HCT116 (cell line): ENCODE results near the gene SNX1. TPM values are rescaled to one million over a fixed set of nuclear protein-coding genes. Genes with fewer than 3 reads are reported as not detected.

Experiments
- ATAC-seq: fragments of 200-7000 bp; cut with Tn5 transposase; 2 replicates; pipeline ENCODE4 v1.9.1; 2020; ENCODE audit warnings: mild to moderate bottlenecking, moderate library complexity
- BruUV-seq: library from RNA; stranded (reverse); fragments of 400-500 nt; replicated peaks from 2 replicates; lab custom pipeline; 2021; lab: Mats Ljungman, UMichigan
- CTCF ChIA-PET: fragments of 300-600 bp; sonication (Branson Sonifier 250); formaldehyde crosslinking; loops from one replicate; lab custom pipeline; 2021; ENCODE audit warnings: antibody characterized with exemption; lab: Charles Lee
- POLR2A ChIA-PET: fragments of 300-600, 350-600 bp; sonication (Branson Sonifier 250); formaldehyde crosslinking; loops from one replicate; lab custom pipeline; 2021; ENCODE audit warnings: antibody characterized with exemption; lab: Charles Lee
- RAD21 ChIA-PET, 2 experiments: fragments of 300-600 bp; sonication (Branson Sonifier 250); formaldehyde crosslinking; loops; one replicate each; lab custom pipeline; 2023; ENCODE audit warnings: low total read pairs in 2 of 2; ENCODE audit not compliant: uncharacterized antibody in 2 of 2, unreplicated experiment in 2 of 2, low non-redundant PET in 1 of 2; lab: Charles Lee
- DNase-seq: peaks from one replicate; pipeline ENCODE4 v3.0.0-alpha.2; 2010; ENCODE audit warnings: low read depth, low spot score
- H2AFZ ChIP-seq: fragments of 200-600 bp; shearing (Covaris generic), sonication (generic); 2 replicates; pipeline ENCODE4 v1.6.1; 2017; ENCODE audit warnings: low read depth, mixed run types, mixed read lengths, antibody characterized with exemption, low read length; ENCODE audit not compliant: poor library complexity, severe bottlenecking
- H3K27ac ChIP-seq: 2 replicates; pipeline ENCODE4 v1.5.1; 2012; ENCODE audit warnings: low read depth, low read length
- H3K27me3 ChIP-seq: fragments of 200-600 bp; sonication (generic); 2 replicates; pipeline ENCODE4 v1.6.1; 2016; ENCODE audit warnings: mixed run types, low read length, mixed read lengths; ENCODE audit not compliant: insufficient read depth
- H3K36me3 ChIP-seq, 2 experiments: fragments of 200-500 bp in 1 of 2; fragments of 200-600 bp in 1 of 2; sonication (Bioruptor generic) in 1 of 2; sonication (generic) in 1 of 2; 2 replicates each; pipeline versions ENCODE4 v1.5.1 to v1.6.1; 2014 to 2016; ENCODE audit warnings: low read length in 2 of 2, inconsistent platforms in 1 of 2, mixed read lengths in 1 of 2, mixed run types in 1 of 2; ENCODE audit not compliant: insufficient read depth in 2 of 2, control insufficient read depth in 1 of 2
- H3K4me1 ChIP-seq, 2 experiments: fragments of 200-600 bp in 1 of 2; sonication (generic) in 1 of 2; 2 replicates each; pipeline versions ENCODE4 v1.5.1 to v1.6.1; 2012 to 2017; ENCODE audit warnings: low read length in 2 of 2, inconsistent platforms in 1 of 2, mild to moderate bottlenecking in 1 of 2, mixed read lengths in 1 of 2, mixed run types in 1 of 2, moderate library complexity in 1 of 2; ENCODE audit not compliant: insufficient read depth in 2 of 2, control insufficient read depth in 1 of 2
- H3K4me2 ChIP-seq: fragments of 200-600 bp; sonication (generic); 2 replicates; pipeline ENCODE4 v1.6.1; 2017; ENCODE audit warnings: mixed run types, low read length, mixed read lengths
- H3K4me3 ChIP-seq, 2 experiments: fragments of 200-600 bp in 1 of 2; sonication (generic) in 1 of 2; replicated peaks in 1 of 2; 2 replicates each; pipeline ENCODE4 v1.5.1; 2011 to 2016; ENCODE audit warnings: low read length in 2 of 2, control low read depth in 1 of 2, low read depth in 1 of 2, mild to moderate bottlenecking in 1 of 2, mixed read lengths in 1 of 2, mixed run types in 1 of 2
- H3K79me2 ChIP-seq: fragments of 200-600 bp; sonication (generic); 2 replicates; pipeline ENCODE4 v1.6.1; 2017; ENCODE audit warnings: mild to moderate bottlenecking, mixed run types, low read length, moderate library complexity, mixed read lengths; ENCODE audit not compliant: insufficient read depth
- H3K9ac ChIP-seq: fragments of 200-600 bp; sonication (generic); 2 replicates; pipeline ENCODE4 v1.6.1; 2016; ENCODE audit warnings: low read length, mixed read lengths
- H3K9me2 ChIP-seq: fragments of 200-600 bp; sonication (generic), shearing (Covaris generic); 2 replicates; pipeline ENCODE4 v1.6.1; 2017; ENCODE audit warnings: mixed run types, mild to moderate bottlenecking, moderate library complexity; ENCODE audit not compliant: insufficient read depth
- H3K9me3 ChIP-seq, 2 experiments: fragments of 200-500 bp in 1 of 2; fragments of 200-600 bp in 1 of 2; sonication (Bioruptor generic) in 1 of 2; sonication (generic) in 1 of 2; 2 replicates each; pipeline ENCODE4 v1.6.1; 2014 to 2017; ENCODE audit warnings: low read length in 2 of 2, mixed read lengths in 2 of 2, inconsistent platforms in 1 of 2, low read depth in 1 of 2, mild to moderate bottlenecking in 1 of 2, mixed run types in 1 of 2, moderate library complexity in 1 of 2; ENCODE audit not compliant: control insufficient read depth in 1 of 2, insufficient read depth in 1 of 2
- H4K20me1 ChIP-seq: fragments of 200-600 bp; sonication (generic), shearing (Covaris generic); 2 replicates; pipeline ENCODE4 v1.6.1; 2017; ENCODE audit warnings: mixed run types, mild to moderate bottlenecking, moderate library complexity; ENCODE audit not compliant: insufficient read depth
- CEBPB ChIP-seq: IDR thresholded peaks from 2 replicates; pipeline ENCODE4 v1.6.1; 2012; ENCODE audit warnings: low read depth
- ELF1 ChIP-seq: IDR thresholded peaks from 2 replicates; pipeline ENCODE4 v1.6.1; 2012; ENCODE audit warnings: low read depth, borderline replicate concordance
- EZH2 ChIP-seq: fragments of 200-600 bp; sonication (generic); IDR thresholded peaks from 2 replicates; pipeline ENCODE4 v1.6.1; 2017; ENCODE audit warnings: antibody characterized with exemption, mixed run types
- EZH2phosphoT487 ChIP-seq: fragments of 200-600 bp; IDR thresholded peaks from 2 replicates; pipeline ENCODE4 v1.6.1; 2018; ENCODE audit warnings: antibody characterized with exemption, borderline replicate concordance
- FOSL1 ChIP-seq: IDR thresholded peaks from 2 replicates; pipeline ENCODE4 v1.6.1; 2012; ENCODE audit warnings: low read depth
- JUND ChIP-seq: IDR thresholded peaks from 2 replicates; pipeline ENCODE4 v1.6.1; 2012
- POLR2A ChIP-seq: IDR thresholded peaks from 2 replicates; pipeline ENCODE4 v1.7.0; 2011; ENCODE audit warnings: borderline replicate concordance; ENCODE audit not compliant: insufficient read depth, insufficient read length; ENCODE audit errors: extremely low read depth
- POLR2AphosphoS5 ChIP-seq: IDR thresholded peaks from 2 replicates; pipeline ENCODE4 v1.6.1; 2011; ENCODE audit warnings: mild to moderate bottlenecking, low read depth, low read length, moderate library complexity
- SP1 ChIP-seq: IDR thresholded peaks from 2 replicates; pipeline ENCODE4 v1.6.1; 2012; ENCODE audit warnings: low read depth
- TCF7L2 ChIP-seq: IDR thresholded peaks from 2 replicates; pipeline ENCODE4 v1.7.0; 2011; ENCODE audit warnings: borderline replicate concordance, inconsistent platforms; ENCODE audit not compliant: insufficient read depth, insufficient read length; ENCODE audit errors: extremely low read depth
- ZFX ChIP-seq: fragments of 450-650 bp; IDR thresholded peaks from 2 replicates; pipeline ENCODE4 v1.6.1; 2017
- ZNF274 ChIP-seq: fragments of 200-500 bp; sonication (Bioruptor generic); IDR thresholded peaks from 2 replicates; pipeline ENCODE4 v1.6.1; 2014; ENCODE audit warnings: mild to moderate bottlenecking, low read depth, low read length, inconsistent platforms
- intact Hi-C: fragments of 100-400 bp; cut with micrococcal nuclease; formaldehyde crosslinking; loops from 2 replicates; pipeline ENCODE4 v1.10.0; 2022
- total RNA-seq: library from RNA; stranded (reverse); gene quantifications from one replicate; pipeline ENCODE4 v1.2.1, GENCODE V29; 2021; ENCODE audit not compliant: unreplicated experiment
- TF ChIP-seq, protein P1 (sequence below), 3 experiments: fragments of 200-600 bp in 1 of 3; sonication (generic) in 1 of 3; IDR thresholded peaks in 2 of 3; conservative IDR thresholded peaks in 1 of 3; 2 replicates each; pipeline ENCODE4 v1.5.1; 2012 to 2017; ENCODE audit warnings: low read depth in 2 of 3, low read length in 2 of 3, antibody characterized with exemption in 1 of 3, borderline replicate concordance in 1 of 3, control low read depth in 1 of 3, mild to moderate bottlenecking in 1 of 3, mixed read lengths in 1 of 3, mixed run types in 1 of 3, moderate library complexity in 1 of 3; ENCODE audit not compliant: insufficient read depth in 1 of 3
- TF ChIP-seq, protein P2 (sequence below): IDR thresholded peaks from 2 replicates; pipeline ENCODE4 v1.6.1; 2012
- TF ChIP-seq, protein P3 (sequence below): IDR thresholded peaks from 2 replicates; pipeline ENCODE4 v1.6.1; 2012
- TF ChIP-seq, protein P4 (sequence below): IDR thresholded peaks from 2 replicates; pipeline ENCODE4 v1.6.1; 2011; ENCODE audit warnings: mild to moderate bottlenecking, low read length, moderate library complexity; ENCODE audit not compliant: insufficient replicate concordance; ENCODE audit errors: extremely low read depth

The SNX1 gene
- total RNA-seq, 1 experiment from 2014 or later: 91.9 TPM

DNA sequence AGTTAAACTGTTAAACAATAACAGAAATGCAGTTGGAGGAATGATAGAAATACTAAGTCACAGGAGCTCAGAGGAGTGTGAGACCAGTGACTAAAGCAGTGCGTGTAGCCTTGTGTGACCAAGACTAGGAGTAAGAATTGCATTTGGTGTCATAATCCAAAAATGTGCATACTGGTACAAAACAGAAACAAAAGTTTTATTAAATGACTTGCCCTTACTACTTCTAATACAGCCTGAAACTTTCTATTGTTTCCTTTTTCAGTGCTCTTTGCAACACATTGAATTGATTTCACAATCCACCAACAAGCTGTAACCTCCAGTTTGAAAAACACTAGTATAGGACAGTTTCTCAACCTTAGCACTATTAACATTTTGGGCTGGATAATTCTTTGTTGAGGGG, 17.1 kb downstream of the SNX1 start (continued):
- TF ChIP-seq, protein P1, sequence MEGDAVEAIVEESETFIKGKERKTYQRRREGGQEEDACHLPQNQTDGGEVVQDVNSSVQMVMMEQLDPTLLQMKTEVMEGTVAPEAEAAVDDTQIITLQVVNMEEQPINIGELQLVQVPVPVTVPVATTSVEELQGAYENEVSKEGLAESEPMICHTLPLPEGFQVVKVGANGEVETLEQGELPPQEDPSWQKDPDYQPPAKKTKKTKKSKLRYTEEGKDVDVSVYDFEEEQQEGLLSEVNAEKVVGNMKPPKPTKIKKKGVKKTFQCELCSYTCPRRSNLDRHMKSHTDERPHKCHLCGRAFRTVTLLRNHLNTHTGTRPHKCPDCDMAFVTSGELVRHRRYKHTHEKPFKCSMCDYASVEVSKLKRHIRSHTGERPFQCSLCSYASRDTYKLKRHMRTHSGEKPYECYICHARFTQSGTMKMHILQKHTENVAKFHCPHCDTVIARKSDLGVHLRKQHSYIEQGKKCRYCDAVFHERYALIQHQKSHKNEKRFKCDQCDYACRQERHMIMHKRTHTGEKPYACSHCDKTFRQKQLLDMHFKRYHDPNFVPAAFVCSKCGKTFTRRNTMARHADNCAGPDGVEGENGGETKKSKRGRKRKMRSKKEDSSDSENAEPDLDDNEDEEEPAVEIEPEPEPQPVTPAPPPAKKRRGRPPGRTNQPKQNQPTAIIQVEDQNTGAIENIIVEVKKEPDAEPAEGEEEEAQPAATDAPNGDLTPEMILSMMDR (IDR thresholded peaks at IDR 0.05 in 2 of 3, conservative IDR thresholded peaks at IDR 0.05 in 1 of 3; ENCODE audit: borderline replicate concordance in 1 of 3, insufficient read depth in 1 of 3, low read depth in 2 of 3, low read length in 2 of 3): no peak
- TF ChIP-seq EZH2 (no peak), ZFX (no peak)

DNA sequence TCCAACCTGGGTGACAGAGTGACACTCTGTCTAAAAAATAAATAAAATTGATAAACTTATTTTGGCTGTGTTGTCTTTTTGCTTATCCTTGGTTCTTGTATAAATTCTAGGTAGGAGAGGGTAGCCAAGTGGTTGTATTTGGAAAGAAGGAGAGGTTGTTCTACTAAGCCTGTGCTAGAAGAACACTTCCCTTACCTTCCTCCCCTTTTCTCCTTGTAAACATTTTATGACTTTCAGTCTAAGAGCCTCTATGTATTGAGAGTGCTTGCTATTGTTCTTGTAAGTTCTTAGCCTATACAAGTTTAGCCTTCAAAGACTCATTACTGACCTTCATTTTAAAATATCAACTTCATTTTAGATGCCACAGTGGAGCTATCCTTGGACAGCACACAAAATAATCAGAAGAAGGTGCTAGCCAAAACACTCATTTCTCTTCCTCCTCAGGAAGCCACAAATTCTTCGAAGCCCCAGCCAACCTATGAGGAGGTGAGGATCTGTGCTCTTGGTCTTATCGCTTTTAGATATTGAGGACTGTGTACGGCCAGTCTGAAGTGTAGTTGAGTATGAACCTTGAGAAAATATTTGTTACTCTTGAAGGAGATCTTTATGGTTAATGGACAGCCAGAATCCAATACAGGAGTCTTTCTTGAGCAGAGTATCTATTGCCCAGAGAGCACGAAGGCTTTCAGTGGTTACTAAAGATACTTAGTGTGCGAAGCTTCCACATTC, 22.1 kb downstream of the SNX1 start:
- Histone ChIP-seq H3K27me3 (no peaks in the 10 kb centered on the region), H2AFZ (no peak overlapping the region), H3K9me3 (no peaks in the 10 kb centered on the region), H3K4me3 (no peak overlapping the region), H3K27ac (no peak overlapping the region), H3K79me2 (no peaks in the 10 kb centered on the region; the same call in 1 of the 2 replicates), H3K4me1 (no peaks in the 10 kb centered on the region), H3K9me2 (no peaks in the 10 kb centered on the region), H3K36me3 (peaks cover 32 to 46% of the 10 kb centered on the region in 2 experiments; a peak in 3 of 4 replicates), H3K9ac (no peak overlapping the region), H3K4me2 (no peak overlapping the region)
- ATAC-seq (no peak), DNase-seq (no peak)
- intact Hi-C loops: no loop called here
- RAD21 ChIA-PET: no interaction called here
- POLR2A ChIA-PET: no interaction called here
- no peak for TF ChIP-seq EZH2phosphoT487
- TF ChIP-seq SP1: no peak
- TF ChIP-seq, protein P2, sequence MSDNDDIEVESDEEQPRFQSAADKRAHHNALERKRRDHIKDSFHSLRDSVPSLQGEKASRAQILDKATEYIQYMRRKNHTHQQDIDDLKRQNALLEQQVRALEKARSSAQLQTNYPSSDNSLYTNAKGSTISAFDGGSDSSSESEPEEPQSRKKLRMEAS: no peak
- no peak for TF ChIP-seq TCF7L2
- TF ChIP-seq, protein P3, sequence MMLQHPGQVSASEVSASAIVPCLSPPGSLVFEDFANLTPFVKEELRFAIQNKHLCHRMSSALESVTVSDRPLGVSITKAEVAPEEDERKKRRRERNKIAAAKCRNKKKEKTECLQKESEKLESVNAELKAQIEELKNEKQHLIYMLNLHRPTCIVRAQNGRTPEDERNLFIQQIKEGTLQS: no peak
- no peak for TF ChIP-seq ELF1
- TF ChIP-seq FOSL1: no peak
- no peak for TF ChIP-seq CEBPB
- no peak for TF ChIP-seq ZNF274
- no peak for TF ChIP-seq POLR2AphosphoS5
- no peak for TF ChIP-seq POLR2A
- TF ChIP-seq ZFX: no peak
- TF ChIP-seq JUND: no peak
- TF ChIP-seq, protein P4, sequence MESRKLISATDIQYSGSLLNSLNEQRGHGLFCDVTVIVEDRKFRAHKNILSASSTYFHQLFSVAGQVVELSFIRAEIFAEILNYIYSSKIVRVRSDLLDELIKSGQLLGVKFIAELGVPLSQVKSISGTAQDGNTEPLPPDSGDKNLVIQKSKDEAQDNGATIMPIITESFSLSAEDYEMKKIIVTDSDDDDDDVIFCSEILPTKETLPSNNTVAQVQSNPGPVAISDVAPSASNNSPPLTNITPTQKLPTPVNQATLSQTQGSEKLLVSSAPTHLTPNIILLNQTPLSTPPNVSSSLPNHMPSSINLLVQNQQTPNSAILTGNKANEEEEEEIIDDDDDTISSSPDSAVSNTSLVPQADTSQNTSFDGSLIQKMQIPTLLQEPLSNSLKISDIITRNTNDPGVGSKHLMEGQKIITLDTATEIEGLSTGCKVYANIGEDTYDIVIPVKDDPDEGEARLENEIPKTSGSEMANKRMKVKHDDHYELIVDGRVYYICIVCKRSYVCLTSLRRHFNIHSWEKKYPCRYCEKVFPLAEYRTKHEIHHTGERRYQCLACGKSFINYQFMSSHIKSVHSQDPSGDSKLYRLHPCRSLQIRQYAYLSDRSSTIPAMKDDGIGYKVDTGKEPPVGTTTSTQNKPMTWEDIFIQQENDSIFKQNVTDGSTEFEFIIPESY: no peak
- TF ChIP-seq, all 23 proteins: peak for 0
- CTCF ChIA-PET: interaction anchor here (0.9 kb wide), 1 partner anchor 508 kb away, joined by 3 read pairs; no protein-coding TSS in a partner anchor
- H4K20me1 ChIP-seq: no peaks in the 10 kb centered on the region
- BruUV-seq: no TSS peak
